Suprapubic skin (tissue), 4 donors: ENCODE measurements around the gene PEX13. TPM values are rescaled to one million over a fixed set of nuclear protein-coding genes. Genes with fewer than 3 reads are reported as not detected.
"Not testable (repeated sequence)": the region's sequence is repeated elsewhere in the genome, so short reads cannot be mapped to it uniquely, and the experiment has no call there.

ENCODE experiments used
- DNase-seq, 2 donors: peaks; one replicate each; pipeline ENCODE4 v3.0.0-alpha.2; 2019; ENCODE audit warnings: low spot score in 2 of 2
- H3K27ac ChIP-seq: fragments of 200-600 bp; sonication (generic); one replicate; pipeline ENCODE4 v1.5.1; 2019
- H3K27me3 ChIP-seq: fragments of 200-600 bp; sonication (generic); one replicate; pipeline ENCODE4 v1.5.1; 2019
- H3K36me3 ChIP-seq: fragments of 200-600 bp; sonication (generic); one replicate; pipeline ENCODE4 v1.5.1; 2019
- H3K4me1 ChIP-seq: fragments of 200-600 bp; sonication (generic); one replicate; pipeline ENCODE4 v1.5.1; 2019
- H3K4me3 ChIP-seq: fragments of 200-600 bp; sonication (generic); one replicate; pipeline ENCODE4 v1.5.1; 2019; ENCODE audit warnings: mild to moderate bottlenecking
- H3K9me3 ChIP-seq: fragments of 200-600 bp; sonication (generic); one replicate; pipeline ENCODE4 v1.5.1; 2019
- EP300 ChIP-seq: sonication (generic); formaldehyde crosslinking; IDR thresholded peaks from one replicate; pipeline ENCODE4 v1.6.1; 2017; ENCODE audit warnings: antibody characterized with exemption
- POLR2A ChIP-seq, 2 donors: fragments of 450-650 bp; IDR thresholded peaks; one replicate each; pipeline ENCODE4 v1.6.1; 2017; ENCODE audit warnings: antibody characterized with exemption in 2 of 2, mild to moderate bottlenecking in 2 of 2, moderate library complexity in 2 of 2
- POLR2AphosphoS5 ChIP-seq, 3 donors: sonication (generic); formaldehyde crosslinking; IDR thresholded peaks; one replicate each; pipeline ENCODE4 v1.6.1; 2017; ENCODE audit warnings: antibody characterized with exemption in 3 of 3
- WGBS: methylation state at CpG from one replicate; pipeline ENCODE4 v1.1.5; 2018; 5-methylcytosine and 5-hydroxymethylcytosine counted together
- total RNA-seq, 4 donors: library from RNA; depleted of rRNA; stranded (reverse); fragments of >200 nt; gene quantifications; one replicate each; pipeline ENCODE4 v1.1.0, GENCODE V29; 2016
- TF ChIP-seq, protein P1 (sequence below), 2 donors: fragments of 200-600 bp in 1 of 2; fragments of 450-650 bp in 1 of 2; sonication (generic) in 1 of 2; IDR thresholded peaks; one replicate each; pipeline ENCODE4 v1.5.1; 2016 to 2019; ENCODE audit warnings: antibody characterized with exemption in 2 of 2, mild to moderate bottlenecking in 1 of 2, moderate library complexity in 1 of 2

Gene PEX13
- total RNA-seq, 4 donors from 2014 or later, result 29.5 to 39.2 (median 34.8) TPM

DNA sequence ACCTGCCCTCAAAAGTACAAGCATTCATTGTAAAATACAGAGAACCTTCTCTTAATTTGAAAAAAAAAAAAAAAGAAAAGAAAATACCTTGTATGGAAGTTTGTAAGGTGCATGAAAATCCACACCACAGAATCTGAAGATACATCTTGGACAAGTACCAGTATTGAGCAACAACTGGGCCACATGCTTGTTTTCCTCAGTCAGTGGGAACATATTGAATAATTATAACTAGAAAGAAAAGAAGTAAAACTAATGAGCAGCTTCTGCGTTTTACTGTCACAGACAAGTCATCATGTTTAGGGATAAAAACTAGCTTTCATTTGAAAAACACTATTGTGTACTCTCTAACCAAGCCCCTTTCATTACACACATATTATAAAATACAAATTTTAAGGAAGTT lies 5.8 kb upstream of the PEX13 start:
- no peak overlapping the region for H3K4me3 ChIP-seq
- no peak overlapping the region for H3K27ac ChIP-seq
- peaks cover 3% of the 10 kb centered on the region for H3K36me3 ChIP-seq
- no peaks in the 10 kb centered on the region for H3K27me3 ChIP-seq
- no peak for DNase-seq
- peaks cover 44% of the 10 kb centered on the region for H3K4me1 ChIP-seq
- TF ChIP-seq, protein P1, sequence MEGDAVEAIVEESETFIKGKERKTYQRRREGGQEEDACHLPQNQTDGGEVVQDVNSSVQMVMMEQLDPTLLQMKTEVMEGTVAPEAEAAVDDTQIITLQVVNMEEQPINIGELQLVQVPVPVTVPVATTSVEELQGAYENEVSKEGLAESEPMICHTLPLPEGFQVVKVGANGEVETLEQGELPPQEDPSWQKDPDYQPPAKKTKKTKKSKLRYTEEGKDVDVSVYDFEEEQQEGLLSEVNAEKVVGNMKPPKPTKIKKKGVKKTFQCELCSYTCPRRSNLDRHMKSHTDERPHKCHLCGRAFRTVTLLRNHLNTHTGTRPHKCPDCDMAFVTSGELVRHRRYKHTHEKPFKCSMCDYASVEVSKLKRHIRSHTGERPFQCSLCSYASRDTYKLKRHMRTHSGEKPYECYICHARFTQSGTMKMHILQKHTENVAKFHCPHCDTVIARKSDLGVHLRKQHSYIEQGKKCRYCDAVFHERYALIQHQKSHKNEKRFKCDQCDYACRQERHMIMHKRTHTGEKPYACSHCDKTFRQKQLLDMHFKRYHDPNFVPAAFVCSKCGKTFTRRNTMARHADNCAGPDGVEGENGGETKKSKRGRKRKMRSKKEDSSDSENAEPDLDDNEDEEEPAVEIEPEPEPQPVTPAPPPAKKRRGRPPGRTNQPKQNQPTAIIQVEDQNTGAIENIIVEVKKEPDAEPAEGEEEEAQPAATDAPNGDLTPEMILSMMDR (IDR thresholded peaks at IDR 0.05), result no peak
- TF ChIP-seq EP300 (no peak), POLR2A (IDR thresholded peaks at IDR 0.05) (no peak), POLR2AphosphoS5 (IDR thresholded peaks at IDR 0.05) (no peak)
- 35% methylated on average over 1 of the region's 1 CpG for WGBS
- no peaks in the 10 kb centered on the region for H3K9me3 ChIP-seq

DNA sequence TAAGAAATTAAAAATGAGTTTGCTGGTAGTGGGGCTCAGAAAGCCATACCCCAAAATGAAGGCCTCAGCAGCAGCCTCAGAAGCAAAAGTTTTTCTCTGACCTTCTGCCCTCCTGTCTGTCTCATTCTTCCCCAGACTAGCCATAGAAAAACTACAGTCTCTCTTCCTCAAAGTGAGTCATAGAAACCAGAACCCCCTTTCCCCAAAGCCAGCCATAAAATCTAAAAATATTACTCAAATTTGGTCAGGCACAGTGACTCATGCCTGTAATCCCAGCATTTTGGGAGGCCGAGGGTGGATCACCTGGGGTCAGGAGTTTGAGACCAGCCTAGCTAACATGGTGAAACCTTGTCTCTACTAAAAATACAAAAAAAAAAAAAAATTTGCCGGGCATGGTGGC lies 5.2 kb upstream of the PEX13 start:
- not testable (repeated sequence) for H3K27me3 ChIP-seq, H3K9me3 ChIP-seq, H3K36me3 ChIP-seq, H3K4me3 ChIP-seq, H3K27ac ChIP-seq, DNase-seq
- WGBS, result 62% methylated on average over 2 of the region's 2 CpGs
- H3K4me1 ChIP-seq, result peaks cover 46% of the 10 kb centered on the region

DNA sequence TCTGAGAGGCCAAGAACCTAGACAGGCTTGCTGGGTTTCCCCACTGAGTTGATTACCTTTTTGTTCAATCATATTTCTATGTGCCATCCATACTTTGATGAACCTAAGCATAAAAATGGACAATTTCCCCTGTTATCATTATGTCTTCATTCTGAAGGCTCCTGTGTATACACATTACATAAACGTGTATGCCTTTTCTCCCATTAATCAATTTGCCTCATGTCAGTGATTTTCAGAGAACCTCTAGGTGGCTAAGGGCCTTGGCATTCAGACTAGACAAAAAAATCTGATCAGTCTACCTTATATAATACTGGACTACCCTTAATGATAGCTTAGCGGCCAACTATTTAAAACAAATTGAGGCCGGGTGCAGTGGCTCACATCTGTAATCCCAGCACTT lies 4.1 kb upstream of the PEX13 start:
- no peak for DNase-seq
- WGBS, result 70% methylated on average over 3 of the region's 3 CpGs
- H3K27ac ChIP-seq, result no peak overlapping the region
- H3K4me1 ChIP-seq, result peaks cover 46% of the 10 kb centered on the region
- TF ChIP-seq POLR2AphosphoS5 (IDR thresholded peaks at IDR 0.05) (no peak), POLR2A (IDR thresholded peaks at IDR 0.05) (no peak), EP300 (no peak)
- TF ChIP-seq, protein P1 (IDR thresholded peaks at IDR 0.05), result no peak
- H3K9me3 ChIP-seq, result no peaks in the 10 kb centered on the region
- no peak overlapping the region for H3K4me3 ChIP-seq
- H3K36me3 ChIP-seq, result no peaks in the 10 kb centered on the region
- no peaks in the 10 kb centered on the region for H3K27me3 ChIP-seq

DNA sequence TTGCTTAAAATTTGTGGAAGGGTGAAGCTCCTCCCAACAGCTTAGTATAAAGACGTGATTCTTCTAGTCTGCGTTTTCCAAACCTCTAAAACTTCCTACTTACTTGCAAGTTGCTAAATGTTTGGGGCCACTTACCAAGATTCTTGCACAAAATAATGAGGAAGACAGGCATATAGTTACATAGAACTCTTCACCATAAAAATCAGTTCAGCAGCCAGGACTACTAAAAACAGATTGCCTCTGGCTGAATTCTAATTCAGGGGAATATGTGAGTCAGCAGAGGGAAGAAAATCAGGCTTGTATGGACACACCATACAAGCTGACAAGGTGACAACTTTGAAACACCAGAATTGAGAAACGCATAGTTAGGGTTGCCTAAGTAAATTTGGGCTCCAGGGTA lies 2.8 kb upstream of the PEX13 start:
- H3K27me3 ChIP-seq, result no peaks in the 10 kb centered on the region
- H3K27ac ChIP-seq, result peak overlapping the region; percentile 91
- WGBS, result 43% methylated on average over 3 of the region's 3 CpGs
- H3K4me3 ChIP-seq, result no peak overlapping the region
- no peak for DNase-seq
- H3K36me3 ChIP-seq, result no peaks in the 10 kb centered on the region
- TF ChIP-seq POLR2AphosphoS5 (IDR thresholded peaks at IDR 0.05) (no peak), EP300 (no peak), POLR2A (IDR thresholded peaks at IDR 0.05) (no peak)
- TF ChIP-seq, protein P1 (IDR thresholded peaks at IDR 0.05), result no peak
- peaks cover 59% of the 10 kb centered on the region for H3K4me1 ChIP-seq
- no peaks in the 10 kb centered on the region for H3K9me3 ChIP-seq

DNA sequence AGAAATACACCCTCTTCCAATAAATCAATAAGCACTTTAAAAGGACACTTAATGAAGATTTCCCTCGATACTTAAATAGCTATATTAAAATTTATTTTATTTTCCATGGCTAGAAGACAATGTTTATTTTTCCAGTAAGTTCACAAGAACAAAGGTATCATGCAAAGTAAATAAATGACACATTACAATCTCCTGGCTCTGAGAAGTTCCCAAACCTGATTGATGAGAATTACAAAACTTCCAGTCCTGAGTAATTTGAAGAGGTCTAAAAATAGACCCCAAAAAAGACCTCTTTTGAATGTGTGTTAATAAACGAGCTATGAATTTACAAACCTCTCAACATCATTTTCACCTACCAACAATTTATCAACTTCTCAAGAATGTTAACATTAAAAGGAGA lies 1.5 kb upstream of the PEX13 start:
- H3K27me3 ChIP-seq, result no peaks in the 10 kb centered on the region
- DNase-seq, result no peak
- peaks cover 67% of the 10 kb centered on the region for H3K4me1 ChIP-seq
- no peaks in the 10 kb centered on the region for H3K9me3 ChIP-seq
- TF ChIP-seq POLR2A (IDR thresholded peaks at IDR 0.05) (no peak), POLR2AphosphoS5 (IDR thresholded peaks at IDR 0.05) (no peak), EP300 (no peak)
- TF ChIP-seq, protein P1 (IDR thresholded peaks at IDR 0.05), result no peak
- H3K27ac ChIP-seq, result peak overlapping the region; percentile 91
- H3K4me3 ChIP-seq, result peak overlapping the region; percentile 96
- 26% methylated on average over 2 of the region's 2 CpGs for WGBS
- peaks cover 1% of the 10 kb centered on the region for H3K36me3 ChIP-seq

DNA sequence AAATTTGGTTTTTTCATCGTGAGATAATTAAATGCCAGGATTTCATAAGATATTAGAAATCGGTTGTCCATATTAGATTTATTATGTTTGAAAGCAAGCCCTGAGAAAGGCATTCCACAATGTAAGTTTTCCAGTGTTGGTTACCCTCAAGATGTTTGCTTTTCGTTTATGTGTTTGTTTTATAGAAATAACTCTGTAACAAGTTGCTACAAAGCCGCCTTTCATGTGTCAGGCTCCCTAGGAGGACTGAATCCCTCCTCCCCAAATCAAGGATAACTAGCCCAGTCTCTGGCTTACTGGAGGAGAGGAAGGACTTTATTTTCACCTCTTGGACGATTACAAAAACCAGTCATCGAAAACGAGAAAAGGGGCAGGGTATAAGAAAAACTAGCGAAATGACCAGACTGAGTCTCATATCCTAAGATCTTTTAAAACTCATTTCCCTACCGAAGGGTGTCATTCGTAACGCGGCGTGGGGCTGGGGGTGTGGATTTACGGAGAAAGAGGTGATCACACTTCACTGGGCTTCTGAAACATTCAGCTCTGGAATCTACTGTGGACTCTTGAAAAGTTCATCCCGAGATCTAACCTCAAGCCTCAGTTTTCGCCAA lies 1.0 kb upstream of the PEX13 start:
- Histone ChIP-seq H3K27me3 (no peaks in the 10 kb centered on the region), H3K9me3 (no peaks in the 10 kb centered on the region), H3K4me3 (peak overlapping the region; percentile 96), H3K36me3 (peaks cover 6% of the 10 kb centered on the region), H3K27ac (peak overlapping the region; percentile 91), H3K4me1 (peaks cover 64% of the 10 kb centered on the region)
- no peak for DNase-seq
- 2% methylated on average over 16 of the region's 16 CpGs for WGBS
- TF ChIP-seq, protein P1 (IDR thresholded peaks at IDR 0.05), result no peak
- TF ChIP-seq POLR2AphosphoS5 (IDR thresholded peaks at IDR 0.05), result no peak
- TF ChIP-seq EP300, result no peak
- no peak for TF ChIP-seq POLR2A (IDR thresholded peaks at IDR 0.05)
